ENCODE measurements around the gene C2CD4B. TPM values are rescaled to one million over a fixed set of nuclear protein-coding genes. Genes with fewer than 3 reads are reported as not detected.

Gene C2CD4B
- total RNA-seq, 2 donors from 2014 or later, result 0.24 to 0.90 TPM

DNA sequence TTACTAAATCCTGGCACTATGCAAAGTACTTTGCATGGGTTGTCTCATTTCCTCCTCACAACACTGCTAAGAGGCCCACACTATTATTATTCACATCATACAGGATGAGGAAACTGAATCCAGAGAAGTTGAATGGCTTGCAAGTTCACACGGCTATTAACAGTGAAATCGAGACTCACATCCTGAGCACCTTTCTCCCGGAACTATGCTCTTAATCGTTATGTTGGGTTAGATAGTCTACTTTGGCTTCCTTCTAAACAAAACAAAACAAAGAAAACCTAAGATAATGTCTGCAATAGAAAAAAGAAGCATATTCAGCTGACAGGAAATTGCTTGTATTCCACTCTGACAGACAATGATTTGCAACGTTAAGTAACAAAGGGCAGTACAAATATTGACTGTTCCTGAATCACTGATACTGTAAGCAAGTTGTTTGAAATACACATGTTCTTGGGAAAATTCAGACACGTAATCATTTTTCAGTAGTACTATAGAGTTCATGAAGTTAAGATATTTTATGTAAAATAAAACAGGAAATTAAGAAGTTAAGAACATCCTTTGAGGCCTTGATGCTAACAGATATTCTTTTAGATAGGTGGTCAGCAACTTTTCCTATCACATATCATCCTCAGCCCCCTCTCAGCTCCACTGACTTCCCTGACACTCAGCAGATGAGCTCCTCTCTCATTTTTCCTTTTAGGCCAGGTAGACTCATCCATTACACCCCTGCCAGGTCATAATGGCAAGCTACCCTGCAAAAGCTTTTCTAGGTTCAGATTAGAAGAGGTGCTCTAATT is 40.7 kb downstream of the C2CD4B start:
- Mint-ChIP-seq H3K4me1 (ENCODE audit: low read depth) (peaks cover 43% of the 10 kb centered on the region), H3K4me3 (peak overlapping the region in 1 of 2 donors; percentile 58), H3K36me3 (ENCODE audit: insufficient read depth in 2 of 2) (no peaks in the 10 kb centered on the region), H3K9me3 (peaks cover 0 to 3% of the 10 kb centered on the region in 2 donors), H3K27ac (peak overlapping the region; percentile 69), H3K27me3 (ENCODE audit: low read depth) (no peaks in the 10 kb centered on the region)
- ATAC-seq (replicated peaks in 1 of 2) (peak in 1 of 2 donors; percentile 47), DNase-seq (no peak)

DNA sequence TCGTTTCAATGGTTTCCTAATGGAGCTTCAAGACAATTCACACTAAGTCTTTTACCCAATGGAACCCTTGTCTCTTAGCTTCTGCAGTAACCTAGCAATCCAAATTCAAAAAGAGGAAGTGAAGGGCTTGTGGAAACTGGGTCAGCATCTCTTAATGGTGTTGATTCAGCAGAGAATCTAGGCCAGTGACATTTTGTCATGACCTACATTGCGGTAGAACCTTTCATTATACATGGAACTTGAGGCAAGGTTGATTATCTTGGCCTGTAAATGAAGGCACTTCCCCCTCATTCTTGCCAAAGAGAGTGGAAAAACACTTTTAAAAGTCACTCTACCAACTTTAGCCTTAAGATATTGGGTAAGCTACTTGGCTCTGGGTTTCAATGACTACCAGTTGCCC is 42.8 kb downstream of the C2CD4B start:
- Mint-ChIP-seq H3K4me1 (ENCODE audit: low read depth) (peaks cover 43% of the 10 kb centered on the region), H3K36me3 (ENCODE audit: insufficient read depth in 2 of 2) (no peaks in the 10 kb centered on the region), H3K4me3 (peak overlapping the region in 1 of 2 donors; percentile 53), H3K9me3 (peaks cover 0 to 3% of the 10 kb centered on the region in 2 donors), H3K27ac (peak overlapping the region; percentile 90), H3K27me3 (ENCODE audit: low read depth) (no peaks in the 10 kb centered on the region)
- DNase-seq (no peak), ATAC-seq (replicated peaks in 1 of 2) (no peak)

DNA sequence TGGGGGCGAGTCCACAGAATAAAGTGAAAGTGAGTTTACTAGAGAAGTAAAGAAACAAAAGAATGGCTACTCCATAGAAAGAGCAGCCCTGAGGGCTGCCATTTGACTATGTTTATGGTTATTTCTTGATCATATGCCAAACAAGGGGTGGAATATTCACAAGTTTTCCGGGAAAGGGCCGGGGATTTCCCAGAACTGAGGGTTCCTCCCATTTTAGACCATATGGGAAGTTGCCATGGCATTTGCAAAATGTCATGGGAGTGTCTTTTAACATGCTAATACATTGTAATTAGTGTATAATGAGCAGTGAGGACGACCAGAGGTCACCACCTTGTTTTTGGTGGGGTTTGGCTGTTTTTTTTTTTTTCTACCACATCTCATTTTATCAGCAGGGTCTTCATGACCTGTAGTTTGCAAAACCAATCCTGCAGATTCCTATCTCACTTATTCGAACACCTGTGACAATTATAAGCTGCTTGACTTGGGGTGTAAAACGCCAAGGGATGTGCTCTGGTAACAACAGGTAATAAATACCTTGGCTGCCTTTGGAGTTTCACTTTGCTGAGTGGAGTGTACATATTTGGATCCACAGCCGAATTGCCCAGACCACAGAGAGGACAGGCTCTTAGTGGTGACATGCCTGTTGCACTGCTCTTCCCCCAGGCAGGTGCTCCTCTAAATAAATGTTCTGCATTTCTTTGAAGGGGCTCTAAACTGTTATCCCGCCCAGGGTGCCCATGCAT is 43.6 kb downstream of the C2CD4B start:
- DNase-seq, result no peak
- H3K27ac Mint-ChIP-seq, result peak overlapping the region; percentile 90
- H3K4me1 Mint-ChIP-seq (ENCODE audit: low read depth), result peaks cover 43% of the 10 kb centered on the region
- peak overlapping the region in 1 of 2 donors; percentile 53 for H3K4me3 Mint-ChIP-seq
- H3K9me3 Mint-ChIP-seq, result peaks cover 0 to 3% of the 10 kb centered on the region in 2 donors
- no peak for ATAC-seq (replicated peaks in 1 of 2)
- no peaks in the 10 kb centered on the region for H3K27me3 Mint-ChIP-seq (ENCODE audit: low read depth)
- H3K36me3 Mint-ChIP-seq (ENCODE audit: insufficient read depth in 2 of 2), result no peaks in the 10 kb centered on the region

DNA sequence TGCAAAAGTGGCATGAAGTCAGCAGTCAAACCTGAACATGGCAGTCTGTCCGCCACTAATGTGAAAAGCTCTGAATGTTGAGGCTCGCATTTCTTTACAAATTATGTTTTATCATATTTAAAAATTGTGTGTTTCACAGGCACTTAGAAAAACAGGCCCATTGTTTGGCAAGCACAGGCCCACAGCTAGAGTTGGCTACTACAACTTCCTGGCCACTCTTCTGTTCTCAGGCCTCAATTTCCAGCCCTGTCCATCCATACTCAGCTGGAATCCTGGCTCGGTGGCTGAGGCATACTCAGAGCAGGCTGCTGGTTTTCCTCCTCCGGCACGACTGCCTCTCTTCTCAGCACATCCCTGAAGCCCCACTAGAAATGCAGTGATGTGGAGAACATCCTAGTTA is 44.3 kb downstream of the C2CD4B start:
- Mint-ChIP-seq H3K4me3 (peak overlapping the region in 1 of 2 donors; percentile 53), H3K27ac (peak overlapping the region; percentile 79), H3K4me1 (ENCODE audit: low read depth) (peaks cover 43% of the 10 kb centered on the region), H3K27me3 (ENCODE audit: low read depth) (no peaks in the 10 kb centered on the region), H3K9me3 (peaks cover 0 to 3% of the 10 kb centered on the region in 2 donors), H3K36me3 (ENCODE audit: insufficient read depth in 2 of 2) (no peaks in the 10 kb centered on the region)
- DNase-seq (no peak), ATAC-seq (replicated peaks in 1 of 2) (no peak)

DNA sequence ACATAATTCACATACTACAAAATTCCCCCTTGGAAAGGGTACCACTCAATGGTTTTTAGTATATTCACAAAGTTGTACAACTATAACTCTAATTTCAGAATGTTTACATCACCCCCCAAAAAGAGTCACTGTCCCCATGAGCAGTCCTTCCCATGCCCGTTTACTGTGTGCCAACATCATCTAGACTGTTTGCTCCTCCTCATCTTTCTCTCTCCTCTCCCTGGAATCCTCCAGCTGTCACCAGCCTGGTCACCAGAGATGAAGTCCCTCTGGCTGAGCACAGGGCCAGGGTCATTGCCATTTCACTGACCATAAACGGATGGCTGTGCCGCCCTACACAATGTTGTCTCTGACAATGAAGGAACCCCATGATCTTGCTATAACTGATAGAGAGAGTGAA is 45.2 kb downstream of the C2CD4B start:
- H3K27ac Mint-ChIP-seq, result peak overlapping the region; percentile 79
- peaks cover 42% of the 10 kb centered on the region for H3K4me1 Mint-ChIP-seq (ENCODE audit: low read depth)

DNA sequence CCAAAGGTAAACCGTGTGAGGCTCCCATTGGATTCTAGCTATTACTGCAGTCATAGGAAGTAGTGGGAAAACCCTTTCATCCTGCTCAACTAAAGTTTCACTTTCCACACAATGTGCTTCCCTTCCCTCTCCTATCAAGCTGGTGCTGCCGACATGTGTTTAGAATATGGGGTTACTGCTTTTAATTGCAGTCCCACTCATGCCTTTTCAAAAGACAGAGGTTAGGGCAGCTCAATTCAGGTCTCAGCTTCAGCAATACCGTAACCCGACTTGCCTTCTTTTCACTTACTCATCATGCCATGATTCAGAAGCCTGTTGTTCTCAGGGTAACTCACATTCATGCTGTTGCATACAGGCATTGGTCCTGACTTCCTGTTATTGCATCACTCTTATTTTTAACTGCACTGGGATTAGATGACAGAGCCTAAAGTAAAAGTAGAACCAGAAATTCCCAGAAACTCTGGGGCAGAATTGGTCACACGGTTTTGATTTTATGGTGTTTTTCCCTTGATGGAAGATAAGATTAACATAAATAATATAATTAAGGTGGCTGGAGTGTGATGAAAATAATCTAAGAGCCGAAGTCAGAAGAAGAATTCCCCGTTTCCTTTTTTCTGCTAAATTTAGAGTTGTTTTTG is 45.7 kb downstream of the C2CD4B start:
- Mint-ChIP-seq H3K9me3 (peaks cover 0 to 3% of the 10 kb centered on the region in 2 donors), H3K27ac (peak overlapping the region; percentile 79), H3K36me3 (ENCODE audit: insufficient read depth in 2 of 2) (no peaks in the 10 kb centered on the region), H3K4me1 (ENCODE audit: low read depth) (peaks cover 37% of the 10 kb centered on the region), H3K4me3 (peak overlapping the region; percentile 42 to 61), H3K27me3 (ENCODE audit: low read depth) (peaks cover 5% of the 10 kb centered on the region)
- ATAC-seq (replicated peaks in 1 of 2) (peak; percentile 98 to 99), DNase-seq (peak; percentile 52 to 54)

More for the DNA sequence above, 45.2 kb downstream of the C2CD4B start:
- H3K36me3 Mint-ChIP-seq (ENCODE audit: insufficient read depth in 2 of 2), result no peaks in the 10 kb centered on the region
- H3K9me3 Mint-ChIP-seq, result peaks cover 0 to 3% of the 10 kb centered on the region in 2 donors
- DNase-seq (no peak), ATAC-seq (replicated peaks in 1 of 2) (peak; percentile 20 to 35)
- H3K4me3 Mint-ChIP-seq, result peak overlapping the region; percentile 13 to 45
- peaks cover 5% of the 10 kb centered on the region for H3K27me3 Mint-ChIP-seq (ENCODE audit: low read depth)

DNA sequence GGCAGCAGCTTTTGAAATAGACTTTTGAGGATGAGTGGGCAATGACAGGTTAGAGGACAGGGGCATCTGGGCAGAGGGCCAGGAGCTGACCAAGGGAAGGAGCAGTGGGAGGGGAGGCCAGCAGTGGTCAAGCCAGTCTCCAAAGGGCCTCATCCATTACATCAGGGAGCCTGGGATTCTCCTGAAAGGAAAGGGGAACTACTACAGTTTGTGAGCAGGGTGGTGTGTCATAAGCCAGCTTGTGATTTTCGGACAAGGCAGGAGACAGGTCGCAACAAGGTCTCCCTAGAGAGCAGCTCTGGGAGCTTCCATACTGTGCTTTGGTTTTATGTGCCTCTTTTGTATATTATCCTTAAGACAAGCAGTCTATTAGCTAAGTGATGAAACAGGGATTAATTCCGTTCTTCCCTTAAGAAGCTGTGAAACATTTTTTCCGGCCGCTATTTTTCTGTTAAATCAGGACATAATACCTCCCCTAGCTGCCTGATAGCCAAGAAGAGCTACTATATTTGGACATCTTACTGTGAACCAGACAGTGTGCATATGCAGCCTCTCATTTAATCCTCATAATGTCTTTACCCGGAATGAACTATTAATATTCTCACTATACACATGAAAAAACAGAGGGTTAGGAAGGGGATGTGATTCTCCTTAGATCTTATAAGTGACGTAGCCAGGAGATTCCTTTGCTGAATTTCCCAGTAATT is 46.4 kb downstream of the C2CD4B start:
- H3K4me1 Mint-ChIP-seq (ENCODE audit: low read depth), result peaks cover 30% of the 10 kb centered on the region
- ATAC-seq (replicated peaks in 1 of 2) (no peak), DNase-seq (no peak)
- peak overlapping the region; percentile 79 for H3K27ac Mint-ChIP-seq
- H3K36me3 Mint-ChIP-seq (ENCODE audit: insufficient read depth in 2 of 2), result no peaks in the 10 kb centered on the region
- H3K9me3 Mint-ChIP-seq, result peaks cover 0 to 3% of the 10 kb centered on the region in 2 donors
- H3K4me3 Mint-ChIP-seq, result peak overlapping the region in 1 of 2 donors; percentile 61
- peaks cover 5% of the 10 kb centered on the region for H3K27me3 Mint-ChIP-seq (ENCODE audit: low read depth)

DNA sequence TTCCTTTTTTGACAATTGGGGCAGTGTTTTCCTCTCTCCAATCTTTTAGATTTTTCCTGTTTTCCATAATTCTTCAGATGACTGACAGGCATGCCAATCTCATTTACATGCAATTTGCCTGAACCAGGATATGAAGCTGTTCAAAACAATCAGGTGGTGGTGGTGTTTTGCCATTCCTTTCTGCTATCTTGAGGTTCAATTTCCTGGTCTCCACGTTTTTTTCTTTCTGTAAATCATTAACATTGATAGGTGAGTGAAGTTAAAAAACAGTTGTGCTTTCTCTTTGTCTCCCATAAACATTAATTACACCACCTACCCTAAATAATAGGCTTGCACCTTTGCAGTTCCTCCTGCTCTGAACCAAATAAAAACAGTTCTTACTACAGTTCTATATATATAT is 49.2 kb downstream of the C2CD4B start:
- Mint-ChIP-seq H3K27me3 (ENCODE audit: low read depth) (peaks cover 17% of the 10 kb centered on the region), H3K4me3 (no peak overlapping the region), H3K4me1 (ENCODE audit: low read depth) (peaks cover 28% of the 10 kb centered on the region), H3K36me3 (ENCODE audit: insufficient read depth in 2 of 2) (no peaks in the 10 kb centered on the region), H3K27ac (no peak overlapping the region), H3K9me3 (no peaks in the 10 kb centered on the region)
- DNase-seq (no peak), ATAC-seq (replicated peaks in 1 of 2) (no peak)

Other genes starting within 250 kb of the C2CD4B start
- gene VPS13C, start 104.8 kb downstream of the C2CD4B start, total RNA-seq, result 10 to 100 TPM; 71.7 to 88.5 TPM
- gene C2CD4A, start 98.3 kb downstream of the C2CD4B start, total RNA-seq, result 1 to 10 TPM in 1 of 2 donors, under 1 TPM in 1; 0.46 to 1.8 TPM
- gene TLN2, start 225.3 kb upstream of the C2CD4B start, total RNA-seq, result 1 to 10 TPM; 1.4 to 3.5 TPM